Measurements from ENCODE around the gene SBF2.

- TF ChIP-seq, protein P1, sequence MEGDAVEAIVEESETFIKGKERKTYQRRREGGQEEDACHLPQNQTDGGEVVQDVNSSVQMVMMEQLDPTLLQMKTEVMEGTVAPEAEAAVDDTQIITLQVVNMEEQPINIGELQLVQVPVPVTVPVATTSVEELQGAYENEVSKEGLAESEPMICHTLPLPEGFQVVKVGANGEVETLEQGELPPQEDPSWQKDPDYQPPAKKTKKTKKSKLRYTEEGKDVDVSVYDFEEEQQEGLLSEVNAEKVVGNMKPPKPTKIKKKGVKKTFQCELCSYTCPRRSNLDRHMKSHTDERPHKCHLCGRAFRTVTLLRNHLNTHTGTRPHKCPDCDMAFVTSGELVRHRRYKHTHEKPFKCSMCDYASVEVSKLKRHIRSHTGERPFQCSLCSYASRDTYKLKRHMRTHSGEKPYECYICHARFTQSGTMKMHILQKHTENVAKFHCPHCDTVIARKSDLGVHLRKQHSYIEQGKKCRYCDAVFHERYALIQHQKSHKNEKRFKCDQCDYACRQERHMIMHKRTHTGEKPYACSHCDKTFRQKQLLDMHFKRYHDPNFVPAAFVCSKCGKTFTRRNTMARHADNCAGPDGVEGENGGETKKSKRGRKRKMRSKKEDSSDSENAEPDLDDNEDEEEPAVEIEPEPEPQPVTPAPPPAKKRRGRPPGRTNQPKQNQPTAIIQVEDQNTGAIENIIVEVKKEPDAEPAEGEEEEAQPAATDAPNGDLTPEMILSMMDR (IDR thresholded peaks at IDR 0.05 in 8 of 11, conservative IDR thresholded peaks at IDR 0.05 in 3 of 11) = no peak
- TF ChIP-seq POLR2AphosphoS5 (IDR thresholded peaks at IDR 0.05) = no peak
Observed at GRCh38 chr11:9774109-9774508, 519.9 kb downstream of the SBF2 start.

Measured in spleen (tissue), 7 donors.